HFF-Myc (cell line): ENCODE data around the gene DBI.
A peak's percentile ranks its signal among the peaks of the same experiment; 100 is the strongest.

Source experiments
- DNase-seq: peaks from one replicate; pipeline ENCODE4 v3.0.0-alpha.2; 2011; ENCODE audit warnings: low read depth; ENCODE audit errors: extremely low read depth
- H3K4me3 ChIP-seq: replicated peaks from 2 replicates; pipeline ENCODE4 v1.5.1; 2011; ENCODE audit warnings: low read depth, mild to moderate bottlenecking, control low read depth, low read length
- CTCF ChIP-seq: IDR thresholded peaks from 2 replicates; pipeline ENCODE4 v1.5.1; 2012; ENCODE audit warnings: mild to moderate bottlenecking, low read depth, low read length, control low read depth; ENCODE audit errors: missing control alignments

The DBI gene

GRCh38 chr2:119360423-119360966, 6.3 kb upstream of the DBI start:
- no peak for TF ChIP-seq CTCF
- H3K4me3 ChIP-seq = no peak overlapping the region
- DNase-seq = no peak

GRCh38 chr2:119364798-119365197, 2.0 kb upstream of the DBI start:
- no peak for TF ChIP-seq CTCF
- H3K4me3 ChIP-seq = no peak overlapping the region
- DNase-seq = no peak

DNA sequence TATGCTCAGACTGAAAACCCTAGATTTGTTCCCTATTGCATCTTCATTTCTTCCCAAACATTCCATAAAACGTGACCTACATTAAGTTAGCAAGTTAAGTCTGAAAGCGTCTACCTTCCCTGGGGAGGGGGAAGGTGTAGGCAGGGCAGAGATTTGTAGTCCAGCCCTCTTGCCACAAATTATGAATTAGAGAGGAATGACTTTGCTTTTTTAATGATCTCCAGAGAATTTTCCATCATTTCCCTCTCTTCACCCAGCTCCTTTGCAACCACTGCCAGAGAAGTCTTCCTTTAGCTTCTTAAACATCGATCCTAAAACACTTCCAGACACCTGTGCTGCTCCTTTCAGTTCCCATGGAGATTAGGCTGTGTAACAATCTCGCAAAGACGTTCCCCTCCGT, 1.3 kb upstream of the DBI start:
- H3K4me3 ChIP-seq = peak overlapping the region; percentile 93
- TF ChIP-seq CTCF = no peak
- DNase-seq = no peak

GRCh38 chr2:119366161-119366648, 572 bp upstream of the DBI start:
- TF ChIP-seq CTCF = no peak
- peak overlapping the region; percentile 93 for H3K4me3 ChIP-seq
- DNase-seq = no peak

DNA sequence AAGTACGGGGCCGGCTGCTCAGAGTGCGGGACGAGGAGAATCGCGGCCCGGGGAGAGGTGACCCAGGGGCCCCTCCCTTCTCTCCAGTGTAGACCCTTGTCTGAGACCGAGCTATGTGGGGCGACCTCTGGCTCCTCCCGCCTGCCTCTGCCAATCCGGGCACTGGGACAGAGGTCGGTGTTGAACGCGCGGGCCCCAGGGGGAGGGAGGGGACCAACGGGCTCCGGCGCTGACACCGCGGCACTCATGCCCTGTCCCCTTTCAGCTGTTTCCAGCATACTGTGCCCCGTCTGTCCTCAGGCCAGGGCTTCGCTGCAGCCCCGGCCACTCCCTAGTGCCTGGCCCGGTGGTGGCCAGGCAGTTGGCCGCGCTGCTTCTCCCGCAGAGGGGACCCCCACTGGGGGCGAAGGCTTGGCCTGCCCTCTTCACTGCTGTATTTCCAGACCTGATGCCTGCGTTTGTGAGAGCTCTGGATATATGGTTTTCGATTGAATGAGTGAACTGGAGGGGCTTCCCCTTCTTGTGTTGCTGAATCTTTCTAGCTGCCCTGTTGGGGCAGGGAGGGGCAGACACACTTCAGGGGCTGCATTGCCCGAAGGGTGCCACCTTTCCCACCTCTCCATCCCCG, 809 bp downstream of the DBI start:
- no peak for TF ChIP-seq CTCF
- DNase-seq = no peak
- peak overlapping the region; percentile 93 for H3K4me3 ChIP-seq

DNA sequence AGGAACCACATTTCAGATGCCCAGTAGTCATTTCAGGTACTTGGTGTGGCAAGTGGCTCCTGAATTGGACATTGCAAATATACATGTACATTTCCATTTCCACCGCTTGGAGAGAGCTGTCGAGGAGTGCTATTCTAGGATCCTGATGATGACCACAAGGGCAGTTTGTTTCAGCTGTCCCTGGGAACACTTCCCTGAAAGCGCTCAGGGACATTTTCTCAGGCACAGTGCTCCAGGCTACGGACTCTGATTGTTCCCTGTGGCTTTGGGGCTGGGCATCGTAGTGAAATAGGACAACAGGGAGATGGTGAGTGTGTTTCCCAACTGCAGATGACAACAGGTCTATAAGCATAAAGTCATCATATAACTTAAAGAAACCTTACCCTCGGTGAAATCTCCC, 3.1 kb downstream of the DBI start:
- TF ChIP-seq CTCF = no peak
- H3K4me3 ChIP-seq = no peak overlapping the region
- no peak for DNase-seq
